Body of pancreas (tissue), 4 donors: ENCODE data around the gene SPTA1.

Experiments
- POLR2A ChIP-seq, 3 donors: fragments of 450-650 bp; IDR thresholded peaks; one replicate each; pipeline ENCODE4 v1.6.1; 2016; ENCODE audit warnings: antibody characterized with exemption in 3 of 3, mild to moderate bottlenecking in 2 of 3
- TF ChIP-seq, protein P1 (sequence below), 7 experiments: fragments of 450-650 bp in 4 of 7; fragments of 200-600 bp in 3 of 7; sonication (generic) in 3 of 7; IDR thresholded peaks; one replicate each; pipeline ENCODE4 v1.5.1; 2016 to 2019; ENCODE audit warnings: antibody characterized with exemption in 7 of 7

DNA sequence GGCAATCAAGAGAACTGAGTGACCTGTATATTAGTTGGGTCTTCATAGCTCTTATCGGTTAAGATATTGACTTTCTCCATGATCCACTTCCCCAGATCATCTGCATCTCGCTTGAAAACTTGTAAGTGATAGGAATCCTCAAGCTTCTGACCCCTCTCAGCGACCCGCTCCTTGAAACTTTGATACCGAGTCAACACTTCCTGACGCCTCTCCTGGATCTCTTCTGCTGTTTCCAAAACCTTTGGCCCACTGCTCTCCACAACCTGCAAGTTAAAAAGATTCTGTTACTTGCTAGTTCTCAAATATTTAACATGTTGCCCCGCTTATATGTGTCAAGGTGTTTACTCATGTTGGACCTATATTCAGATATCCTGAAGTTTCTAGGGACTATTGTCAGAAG lies 1.4 kb downstream of the SPTA1 start:
- TF ChIP-seq, protein P1, sequence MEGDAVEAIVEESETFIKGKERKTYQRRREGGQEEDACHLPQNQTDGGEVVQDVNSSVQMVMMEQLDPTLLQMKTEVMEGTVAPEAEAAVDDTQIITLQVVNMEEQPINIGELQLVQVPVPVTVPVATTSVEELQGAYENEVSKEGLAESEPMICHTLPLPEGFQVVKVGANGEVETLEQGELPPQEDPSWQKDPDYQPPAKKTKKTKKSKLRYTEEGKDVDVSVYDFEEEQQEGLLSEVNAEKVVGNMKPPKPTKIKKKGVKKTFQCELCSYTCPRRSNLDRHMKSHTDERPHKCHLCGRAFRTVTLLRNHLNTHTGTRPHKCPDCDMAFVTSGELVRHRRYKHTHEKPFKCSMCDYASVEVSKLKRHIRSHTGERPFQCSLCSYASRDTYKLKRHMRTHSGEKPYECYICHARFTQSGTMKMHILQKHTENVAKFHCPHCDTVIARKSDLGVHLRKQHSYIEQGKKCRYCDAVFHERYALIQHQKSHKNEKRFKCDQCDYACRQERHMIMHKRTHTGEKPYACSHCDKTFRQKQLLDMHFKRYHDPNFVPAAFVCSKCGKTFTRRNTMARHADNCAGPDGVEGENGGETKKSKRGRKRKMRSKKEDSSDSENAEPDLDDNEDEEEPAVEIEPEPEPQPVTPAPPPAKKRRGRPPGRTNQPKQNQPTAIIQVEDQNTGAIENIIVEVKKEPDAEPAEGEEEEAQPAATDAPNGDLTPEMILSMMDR (IDR thresholded peaks at IDR 0.05) = no peak
- no peak for TF ChIP-seq POLR2A (IDR thresholded peaks at IDR 0.05)
